ENCODE measurements around the gene PRKCE.

The PRKCE gene

GRCh38 chr2:45960057-45960863 is 308.8 kb downstream of the PRKCE start:
- no peak for DNase-seq (ENCODE audit: low read depth, low spot score)

GRCh38 chr2:45962177-45962921 is 310.9 kb downstream of the PRKCE start:
- DNase-seq (ENCODE audit: low read depth, low spot score), result peak; percentile 88

- DNase-seq (ENCODE audit: low read depth, low spot score), result no peak
Measured at GRCh38 chr2:45963816-45964215, 312.3 kb downstream of the PRKCE start.

DNA sequence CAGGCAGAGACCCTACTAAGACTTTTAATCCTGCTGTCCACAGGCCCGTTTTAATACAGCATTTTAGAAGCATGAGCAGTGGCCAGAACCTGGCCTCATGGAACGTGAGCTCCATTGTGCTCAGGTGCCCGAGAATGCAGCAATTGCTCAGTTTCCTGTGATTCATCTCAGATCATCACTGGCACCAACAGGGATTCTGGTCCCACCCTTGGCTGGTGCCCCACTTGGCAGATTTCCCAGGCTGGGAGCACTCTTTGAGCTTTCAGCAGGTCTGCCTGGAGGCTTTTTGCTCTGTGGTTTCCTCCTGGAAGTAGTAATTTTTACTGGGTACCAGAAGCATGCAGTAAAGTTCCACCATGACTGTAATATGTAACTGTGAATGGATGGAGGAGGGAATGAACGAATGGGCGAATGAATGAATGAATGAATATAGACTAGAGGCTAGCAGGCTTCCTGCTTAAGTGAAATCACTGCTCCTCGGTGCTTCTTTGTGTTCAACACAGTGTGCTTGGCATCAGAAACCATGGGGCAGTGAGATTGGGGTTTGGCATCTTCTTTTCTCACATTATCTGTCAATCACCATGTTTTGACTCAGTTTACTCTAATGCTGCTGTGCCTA is 312.9 kb downstream of the PRKCE start:
- peak; percentile 95 for DNase-seq (ENCODE audit: low read depth, low spot score)

DNA sequence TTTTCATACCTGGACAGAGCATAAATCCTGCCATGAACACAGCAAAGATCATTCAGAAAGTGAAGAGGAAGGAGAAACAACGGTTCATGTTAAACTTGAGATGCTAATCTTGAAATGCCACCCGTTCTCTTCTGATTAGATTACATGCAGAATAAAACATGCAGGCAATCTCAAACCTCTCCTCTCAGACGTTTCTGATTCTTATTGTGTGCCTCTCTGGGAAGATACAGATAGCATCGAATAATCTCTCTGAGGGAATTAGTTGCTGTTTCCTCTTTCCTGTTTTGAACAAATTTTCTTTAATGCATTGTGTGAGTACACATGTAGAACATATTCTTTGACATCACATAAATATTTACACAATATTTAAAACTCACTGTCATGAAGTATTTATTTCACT is 313.4 kb downstream of the PRKCE start:
- no peak for DNase-seq (ENCODE audit: low read depth, low spot score)

DNA sequence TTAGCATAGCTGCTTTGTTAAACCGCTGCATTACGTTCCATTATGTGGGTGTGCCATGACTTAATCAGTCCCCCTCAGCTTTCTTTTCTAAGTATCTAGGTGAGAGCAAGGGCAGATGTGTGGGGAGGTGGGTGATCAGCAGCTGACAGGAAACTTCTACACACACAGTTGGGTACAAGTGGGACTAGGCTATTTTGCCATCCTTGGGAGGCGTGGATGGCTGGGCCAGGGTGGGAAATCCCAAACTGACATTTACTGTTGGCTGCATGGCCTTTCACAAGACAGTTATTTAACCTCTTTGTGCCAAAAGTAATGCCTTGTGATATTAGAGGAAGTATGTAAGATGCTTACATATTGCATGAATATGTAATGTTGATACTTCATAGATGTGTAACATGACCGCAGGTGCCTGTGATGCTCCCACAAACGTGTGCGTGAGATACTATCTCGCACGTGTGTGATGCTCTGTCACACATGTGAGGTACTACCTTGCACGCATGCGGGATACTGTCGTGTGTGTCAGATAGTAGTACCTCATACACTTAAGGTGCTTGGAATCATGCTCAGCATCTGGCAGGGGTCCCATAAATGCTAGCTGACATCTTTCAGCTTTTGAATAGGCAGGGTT is 314.5 kb downstream of the PRKCE start:
- DNase-seq (ENCODE audit: low read depth, low spot score), result no peak

DNA sequence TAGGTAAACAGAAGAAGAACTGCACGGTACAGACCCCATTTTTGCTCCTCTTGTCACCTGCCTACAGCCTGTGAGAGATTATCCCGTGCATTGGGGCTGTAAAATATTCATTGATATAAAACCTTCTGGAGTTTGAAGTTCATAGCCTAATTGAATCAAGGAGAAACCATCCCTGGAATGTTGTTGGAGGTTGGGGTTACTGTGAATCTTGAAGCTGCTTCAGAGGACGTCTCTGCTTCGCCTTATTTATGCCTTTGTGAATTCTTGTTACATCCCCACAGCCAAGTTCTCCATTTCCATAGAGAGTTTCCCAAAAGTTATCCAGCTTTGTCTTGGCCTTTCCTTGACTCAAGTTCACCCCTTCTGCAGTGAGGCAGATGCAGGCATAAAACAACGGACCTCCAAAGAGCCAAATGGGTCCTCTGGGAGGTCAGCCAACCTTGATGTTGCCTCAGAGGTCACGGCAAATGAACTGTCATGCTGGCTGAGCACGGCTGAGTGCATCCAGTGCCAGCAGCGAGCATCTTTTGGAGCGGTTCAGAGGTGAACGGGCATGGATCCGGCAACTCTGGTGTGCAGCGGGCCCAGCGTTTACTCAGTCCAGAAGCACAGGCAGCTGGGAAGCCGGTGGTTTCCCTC is 317.6 kb downstream of the PRKCE start:
- DNase-seq (ENCODE audit: low read depth, low spot score), result peak; percentile 31

GRCh38 chr2:45973426-45973825 is 322.0 kb downstream of the PRKCE start:
- no peak for DNase-seq (ENCODE audit: low read depth, low spot score)

- DNase-seq (ENCODE audit: low read depth, low spot score), result no peak
Measured at GRCh38 chr2:45974056-45974455, 322.6 kb downstream of the PRKCE start.

DNA sequence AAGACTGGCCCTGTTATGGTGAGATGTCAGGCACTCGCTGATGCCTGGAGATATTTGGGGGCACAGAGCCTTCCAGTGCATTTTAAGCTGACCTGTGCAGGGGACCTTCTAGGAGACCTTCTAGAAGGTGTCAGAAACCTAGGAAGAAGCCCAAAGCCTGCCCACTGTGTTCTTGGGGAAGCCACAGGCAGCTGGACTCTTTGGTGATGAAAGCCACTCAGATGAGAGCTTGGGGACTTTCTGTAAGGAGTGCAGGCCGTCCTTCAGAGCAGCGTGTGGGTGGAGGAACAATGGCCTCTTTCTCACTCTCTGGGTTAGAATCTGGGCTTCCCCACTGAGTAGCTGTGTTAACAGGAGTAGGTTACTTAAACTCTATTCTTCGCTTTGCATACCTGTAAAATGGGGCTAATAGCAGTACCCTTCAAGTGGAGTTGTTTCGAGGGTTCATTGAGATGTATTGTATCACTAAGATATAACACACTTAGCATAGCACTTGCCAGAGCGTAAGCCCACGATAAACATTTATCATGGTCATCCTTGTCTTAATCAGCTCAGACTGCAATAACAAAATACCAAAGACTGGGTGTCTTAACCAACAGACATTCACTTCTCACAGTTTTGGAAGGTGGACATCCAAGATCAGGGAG is 323.4 kb downstream of the PRKCE start:
- no peak for DNase-seq (ENCODE audit: low read depth, low spot score)

GRCh38 chr2:45975752-45976517 is 324.5 kb downstream of the PRKCE start:
- no peak for DNase-seq (ENCODE audit: low read depth, low spot score)

DNA sequence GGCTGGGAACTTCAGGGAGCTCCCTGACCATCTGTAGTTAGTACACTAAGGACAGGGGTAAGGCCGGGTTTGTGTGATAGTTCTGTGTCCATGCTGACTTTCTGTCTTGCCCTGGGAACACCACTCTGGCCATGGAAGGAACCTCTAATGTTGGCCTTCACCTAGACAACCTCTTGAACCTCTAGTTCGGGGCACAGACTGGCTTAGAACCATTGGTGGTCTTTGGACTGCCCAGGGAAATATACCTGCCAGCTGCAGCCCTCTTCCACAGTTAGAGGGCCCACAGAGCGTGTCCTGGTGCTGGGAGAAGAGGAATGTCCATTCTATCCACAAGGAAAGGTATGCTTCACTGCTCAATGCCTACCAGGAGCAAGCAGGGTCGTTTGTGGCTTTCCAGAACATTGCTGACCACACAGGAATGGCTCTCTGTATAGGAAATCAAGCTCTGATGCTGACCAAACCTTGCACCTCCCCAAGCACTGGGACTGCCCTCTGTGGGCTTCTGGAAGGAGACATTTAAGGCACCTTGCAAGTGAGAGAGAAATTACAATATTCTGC is 326.9 kb downstream of the PRKCE start:
- DNase-seq (ENCODE audit: low read depth, low spot score), result no peak

- no peak for DNase-seq (ENCODE audit: low read depth, low spot score)
Measured at GRCh38 chr2:45979065-45979464, 327.6 kb downstream of the PRKCE start.

- no peak for DNase-seq (ENCODE audit: low read depth, low spot score)
Measured at GRCh38 chr2:45980161-45980865, 328.8 kb downstream of the PRKCE start.

- no peak for DNase-seq (ENCODE audit: low read depth, low spot score)
Measured at GRCh38 chr2:45981384-45981930, 330.0 kb downstream of the PRKCE start.

GRCh38 chr2:45982096-45982495 is 330.6 kb downstream of the PRKCE start:
- no peak for DNase-seq (ENCODE audit: low read depth, low spot score)

DNA sequence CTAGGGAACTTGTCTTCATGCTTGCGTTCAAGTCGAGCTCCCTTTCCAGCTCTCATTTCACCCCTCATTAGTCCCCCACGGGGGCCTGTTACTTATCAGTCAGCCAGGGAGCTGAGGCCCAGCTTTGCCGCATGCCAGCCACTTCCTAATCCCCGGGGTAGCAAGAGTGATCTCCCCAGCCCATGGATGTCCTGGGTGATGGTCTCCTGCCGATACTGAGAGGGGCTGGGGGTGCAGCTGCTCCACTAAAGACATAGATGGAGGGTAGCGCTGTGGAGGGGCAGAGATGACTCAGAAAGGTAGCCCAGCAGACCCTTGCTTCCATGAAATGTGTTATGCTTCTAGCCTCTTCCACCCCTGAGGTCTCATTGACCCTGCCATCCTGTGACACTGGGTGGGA is 331.7 kb downstream of the PRKCE start:
- no peak for DNase-seq (ENCODE audit: low read depth, low spot score)

DNA sequence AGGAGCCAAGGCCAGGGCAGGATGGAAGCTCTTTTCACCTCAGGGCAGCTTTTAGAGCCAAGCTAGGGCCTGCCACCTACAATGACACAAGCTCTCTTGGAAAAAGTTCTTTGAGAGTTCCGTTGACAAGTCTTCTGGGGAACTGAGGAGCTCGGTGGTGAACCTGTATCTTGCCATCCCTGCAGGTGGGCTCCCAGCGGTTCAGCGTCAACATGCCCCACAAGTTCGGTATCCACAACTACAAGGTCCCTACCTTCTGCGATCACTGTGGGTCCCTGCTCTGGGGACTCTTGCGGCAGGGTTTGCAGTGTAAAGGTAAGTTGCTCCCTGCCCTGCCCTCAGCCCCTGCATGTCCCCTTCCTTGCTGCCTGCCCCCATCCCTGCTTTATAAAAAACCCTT is 332.9 kb downstream of the PRKCE start:
- no peak for DNase-seq (ENCODE audit: low read depth, low spot score)

GRCh38 chr2:45984896-45985473 is 333.5 kb downstream of the PRKCE start:
- DNase-seq (ENCODE audit: low read depth, low spot score), result no peak
